GM18520 (cell line): ENCODE measurements around the gene TMEM63A.
"Not testable (repeated sequence)": the region's sequence is repeated elsewhere in the genome, so short reads cannot be mapped to it uniquely, and the experiment has no call there.

Experiments
- ATAC-seq: cut with Tn5 transposase; IDR thresholded peaks from one replicate; pipeline ENCODE4 v1.9.1; 2021; ENCODE audit not compliant: unreplicated experiment

Gene TMEM63A

GRCh38 chr1:225881959-225882693, at the start of gene TMEM63A:
TMEM63A (minus strand) TSS chr1:225882380; CDS start chr1:225877580, 4,800 bp downstream.
- ATAC-seq: peak; percentile 62

DNA sequence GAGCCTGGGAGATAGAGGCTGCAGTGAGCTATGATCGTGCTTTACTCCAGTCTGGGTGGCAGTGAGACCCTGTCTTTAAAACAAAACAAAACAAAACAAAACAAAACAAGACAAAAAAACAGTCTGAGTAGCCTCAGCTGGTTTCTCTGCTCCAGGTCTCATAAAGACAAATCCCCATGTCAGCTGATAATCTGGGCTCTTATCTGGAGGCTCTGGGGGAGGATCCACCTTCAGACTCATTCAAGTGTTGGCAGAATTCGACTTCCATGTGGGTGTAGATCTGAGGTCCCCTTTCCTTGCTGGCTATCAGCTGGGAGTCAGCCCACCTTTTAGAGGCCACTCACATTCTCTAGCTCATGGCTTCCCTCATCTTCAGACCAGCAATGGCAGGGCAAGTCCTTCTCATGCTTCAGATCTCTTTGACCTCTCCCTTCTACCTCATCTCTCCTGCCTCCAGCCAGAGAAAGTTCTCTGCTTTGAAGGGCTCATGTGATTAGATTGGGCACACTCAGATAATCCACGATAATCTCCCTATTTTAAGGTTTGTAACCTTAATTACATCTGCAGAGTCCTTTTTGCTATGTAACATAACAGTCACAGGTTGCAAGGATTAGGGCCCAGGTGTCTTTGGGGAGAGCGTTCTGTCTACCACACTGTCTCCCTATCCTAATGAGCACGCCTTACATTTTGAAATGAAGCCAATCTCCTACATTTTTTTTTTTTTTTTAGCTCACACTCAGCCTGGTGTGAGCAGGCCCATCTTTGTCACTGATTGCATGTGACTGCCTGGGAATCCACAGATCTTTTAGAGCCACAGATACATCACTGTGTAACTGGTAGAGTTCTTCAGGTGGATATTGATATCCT, 49.3 kb upstream of the TMEM63A start:
- no peak for ATAC-seq

DNA sequence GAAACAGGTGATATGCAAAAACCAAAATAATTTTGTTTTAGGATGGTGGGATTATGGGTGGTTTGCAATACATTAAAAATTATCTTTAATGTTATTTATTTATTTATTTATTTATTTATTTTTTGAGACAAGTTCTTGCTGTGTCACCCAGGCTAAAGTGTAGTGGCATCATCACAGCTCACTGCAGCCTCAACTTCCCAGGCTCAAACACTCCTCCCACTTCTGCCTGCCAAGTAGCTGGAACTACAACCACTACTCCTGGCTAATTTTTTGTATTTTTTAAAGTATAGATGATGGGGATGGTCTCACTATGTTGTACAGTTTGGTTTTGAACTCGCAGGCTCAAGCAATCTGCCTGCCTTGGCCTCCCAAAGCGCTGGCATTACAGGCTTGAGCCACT, 48.4 kb upstream of the TMEM63A start:
- no peak for ATAC-seq

DNA sequence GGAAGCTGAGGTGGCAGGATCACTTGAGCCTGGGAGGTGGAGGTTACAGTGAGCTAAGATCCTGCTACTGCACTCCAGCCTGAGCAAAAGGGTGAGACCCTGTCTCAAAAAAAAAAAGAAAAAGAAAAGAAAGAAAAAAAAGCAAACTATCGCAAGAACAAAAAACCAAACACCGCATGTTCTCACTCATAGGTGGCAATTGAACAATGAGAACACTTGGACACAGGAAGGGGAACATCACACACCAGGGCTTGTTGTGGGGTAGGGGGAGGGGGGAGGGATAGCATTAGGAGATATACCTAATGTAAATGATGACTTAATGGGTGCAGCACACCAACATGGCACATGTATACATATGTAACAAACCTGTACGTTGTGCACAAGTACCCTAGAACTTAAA, 47.3 kb upstream of the TMEM63A start:
- not testable (repeated sequence) for ATAC-seq

DNA sequence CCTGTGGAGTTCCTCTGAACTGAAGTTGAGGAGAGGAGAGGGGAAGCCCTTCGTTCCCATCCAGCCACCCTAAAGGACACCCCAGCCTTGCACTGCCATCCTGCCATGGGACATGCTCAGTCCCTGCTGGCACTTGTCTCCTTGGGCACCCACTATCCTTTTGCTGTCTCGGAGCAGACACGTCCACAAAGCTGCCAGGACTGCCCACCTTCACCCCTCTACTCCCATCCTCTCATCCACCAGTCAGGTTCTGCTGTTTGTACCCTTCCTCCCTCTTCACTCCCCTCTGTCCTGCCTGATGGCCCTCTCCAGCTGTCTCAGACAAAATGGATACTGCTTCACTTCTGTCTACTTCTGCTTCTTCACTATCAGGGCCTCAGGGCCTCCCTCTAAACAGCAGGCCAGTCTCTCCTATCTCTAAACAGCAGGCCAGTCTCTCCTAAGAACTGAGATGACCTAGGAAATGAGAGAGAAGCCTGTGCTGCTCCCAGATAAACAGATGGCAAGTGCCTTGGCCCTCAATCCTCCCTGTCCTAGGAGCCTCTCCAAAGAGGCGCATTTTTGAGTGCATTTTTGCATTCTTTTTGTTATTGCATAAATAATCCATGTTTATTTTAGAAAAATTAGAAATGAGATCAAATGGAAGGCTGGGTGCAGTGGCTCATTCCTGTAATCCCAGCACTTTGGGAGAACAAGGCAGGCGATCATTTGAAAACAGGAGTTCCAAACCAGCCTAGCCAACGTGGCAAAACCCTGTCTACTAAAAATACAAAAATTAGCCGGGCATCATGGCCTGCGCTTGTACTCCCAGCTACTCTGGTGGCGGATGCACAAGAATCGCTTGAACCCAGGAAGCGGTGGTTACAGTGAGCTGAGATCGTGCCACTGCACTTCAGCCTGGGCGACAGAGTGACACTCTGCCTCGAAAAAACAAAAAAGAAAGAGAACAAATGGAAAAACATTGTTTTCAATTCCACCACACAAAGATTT, 46.3 kb upstream of the TMEM63A start:
- no peak for ATAC-seq

- no peak for ATAC-seq
Observed at GRCh38 chr1:225926551-225927113, 44.5 kb upstream of the TMEM63A start.

DNA sequence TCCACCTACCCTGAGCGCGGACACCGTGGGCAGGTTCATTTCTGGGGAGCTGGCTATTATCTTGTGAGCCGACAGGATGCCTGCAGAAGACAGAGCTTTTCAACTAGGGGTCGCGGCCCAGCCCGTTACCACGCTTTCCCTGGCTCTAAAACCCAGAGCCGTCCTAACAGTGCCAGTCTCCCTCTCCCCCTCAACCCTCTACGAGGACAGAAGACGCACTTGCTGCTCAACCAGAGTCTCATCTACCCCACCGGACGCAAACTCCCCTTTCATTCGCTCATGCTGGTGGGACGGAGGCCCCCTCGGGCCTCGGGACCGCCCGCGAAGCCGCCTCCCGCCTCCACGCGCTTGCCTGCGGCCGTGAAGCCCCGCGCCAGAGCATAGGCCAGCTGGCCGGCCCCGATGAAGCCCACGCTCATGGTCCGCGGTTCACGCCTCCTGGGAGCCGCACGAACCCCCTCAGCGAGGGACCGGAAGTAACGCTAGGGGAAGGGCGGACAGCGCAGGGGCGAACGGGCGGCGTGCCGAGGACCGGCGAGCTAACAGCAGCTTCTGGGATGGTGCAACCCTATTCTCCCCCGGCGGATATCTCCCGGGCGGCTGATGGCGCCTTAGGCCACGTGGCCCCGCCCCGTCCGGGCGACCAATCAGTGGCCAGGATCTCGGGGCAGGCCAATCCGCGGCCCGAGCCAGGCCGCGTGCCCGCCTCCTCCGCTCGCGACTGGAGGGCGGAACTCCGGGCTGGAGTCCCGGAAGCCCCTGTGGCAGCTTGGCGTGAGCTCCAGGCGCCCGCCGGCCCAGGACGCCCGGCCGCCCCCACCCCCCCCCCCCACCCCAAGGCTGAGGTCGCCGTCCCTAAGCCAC, 41.7 kb upstream of the TMEM63A start, which contains the start of gene PYCR2:
Gene PYCR2 (minus strand): TSS at position 559 of the 864 bp plus-strand sequence. CDS start 140 bp downstream, at position 419.
- ATAC-seq: peak; percentile 97

- ATAC-seq: no peak
Observed at GRCh38 chr1:225923381-225923691, 41.2 kb upstream of the TMEM63A start.

- ATAC-seq: no peak
Observed at GRCh38 chr1:225921734-225922709, 39.8 kb upstream of the TMEM63A start.

DNA sequence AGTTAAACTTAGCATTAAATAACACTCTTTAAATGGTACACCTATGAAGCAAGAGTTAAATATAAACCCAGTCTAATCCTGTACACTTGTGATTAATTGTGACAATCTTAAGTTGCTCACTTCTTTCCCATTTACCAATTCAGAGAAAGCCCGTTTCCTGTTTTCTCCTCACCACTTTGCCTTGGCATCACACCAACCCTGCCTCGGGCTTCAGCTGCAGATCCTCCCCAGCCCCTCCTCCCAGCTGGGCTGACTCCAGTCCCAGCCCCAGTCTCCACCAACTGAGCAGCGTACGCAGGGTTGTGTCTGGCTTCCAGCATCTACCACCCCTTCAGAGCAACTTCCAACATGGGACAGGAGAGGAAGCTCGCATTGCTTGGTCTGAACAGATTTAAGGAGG, 37.7 kb upstream of the TMEM63A start:
- no peak for ATAC-seq

DNA sequence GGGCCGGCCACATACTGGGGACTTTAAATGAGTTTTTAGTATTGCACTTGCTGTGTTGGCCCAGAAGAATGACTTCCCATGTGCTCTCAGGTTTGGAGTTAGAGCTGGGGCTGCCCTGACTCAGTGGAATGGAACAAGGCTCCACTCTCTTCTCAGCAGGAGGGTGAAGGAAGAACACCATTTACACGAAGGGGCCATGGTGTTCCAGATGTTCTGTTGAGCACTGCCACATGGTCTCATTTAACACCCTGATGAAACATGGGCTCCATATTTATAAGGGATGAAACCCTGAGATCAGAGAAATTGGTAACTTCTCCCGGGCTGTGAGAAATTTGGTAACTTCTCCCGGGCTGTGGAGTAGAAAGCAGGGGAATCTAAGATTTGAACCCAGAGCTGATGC, 36.1 kb upstream of the TMEM63A start:
- ATAC-seq: no peak

- ATAC-seq: no peak
Observed at GRCh38 chr1:225917536-225917935, 35.4 kb upstream of the TMEM63A start.

- ATAC-seq: no peak
Observed at GRCh38 chr1:225917101-225917500, 34.9 kb upstream of the TMEM63A start.

- no peak for ATAC-seq
Observed at GRCh38 chr1:225915538-225915991, 33.4 kb upstream of the TMEM63A start.

GRCh38 chr1:225914947-225915346, 32.8 kb upstream of the TMEM63A start:
- ATAC-seq: no peak

DNA sequence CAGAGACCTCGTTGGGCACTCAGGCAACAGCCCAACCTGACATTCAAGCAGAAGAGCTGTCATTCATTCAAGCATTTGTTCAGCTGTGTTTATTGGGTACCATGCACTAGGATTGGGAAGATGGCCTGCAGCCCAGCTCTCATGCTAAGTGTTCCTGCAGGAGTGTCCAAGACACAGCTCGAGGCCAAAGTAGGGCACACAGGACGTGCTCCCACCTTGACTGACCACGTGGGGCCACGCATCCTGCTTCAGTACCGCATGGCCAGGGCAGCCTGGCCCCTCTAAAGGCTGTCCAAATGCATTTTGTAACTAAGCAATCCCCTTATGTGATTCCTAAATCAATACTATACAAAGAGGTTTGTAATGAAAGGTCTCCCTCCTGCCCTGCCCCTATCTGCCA, 32.2 kb upstream of the TMEM63A start:
- no peak for ATAC-seq

DNA sequence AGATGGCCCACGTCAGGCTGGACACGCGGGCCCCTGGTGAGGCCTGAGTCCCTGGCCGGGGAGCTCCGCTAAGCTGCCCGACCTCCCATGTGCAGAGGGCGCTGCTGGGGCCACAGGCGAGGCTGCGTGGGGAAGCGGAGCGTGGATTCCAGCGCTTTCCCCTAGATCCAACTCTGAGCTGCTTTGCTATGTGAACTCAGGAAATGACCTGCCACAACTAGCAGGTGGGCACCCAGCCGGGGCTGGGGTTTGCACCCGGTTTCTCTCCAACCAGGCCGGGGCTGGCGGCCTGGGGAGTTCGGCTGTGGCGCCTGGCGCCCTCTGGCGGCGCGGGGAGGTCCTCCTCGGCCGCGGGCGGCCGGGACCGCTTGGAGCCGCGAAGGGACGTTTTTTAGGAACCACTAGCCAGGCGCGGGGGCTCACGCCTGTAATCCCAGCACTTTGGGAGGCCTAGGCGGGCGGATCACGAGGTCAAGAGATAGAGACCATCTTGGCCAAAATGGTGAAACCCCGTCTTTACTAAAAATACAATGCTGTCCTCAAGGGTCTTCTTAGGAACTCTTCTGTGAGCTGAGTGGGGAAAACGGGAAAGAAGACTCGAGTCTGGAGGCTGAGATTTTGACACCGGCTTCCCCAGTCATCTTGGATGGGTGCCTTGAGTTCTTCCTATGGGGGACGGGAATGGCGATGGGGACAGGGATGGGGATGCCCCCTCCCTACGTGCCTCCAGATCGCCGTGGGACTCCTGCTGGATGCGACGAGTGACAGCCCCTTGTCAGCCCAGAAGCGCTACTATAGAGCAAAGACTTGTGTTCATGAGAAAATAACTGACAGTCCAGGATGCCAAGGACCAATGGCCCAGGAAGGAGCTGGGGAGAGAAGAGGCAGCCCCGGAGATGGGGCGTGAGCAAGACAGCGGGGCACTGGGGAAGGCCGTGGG, 29.3 kb upstream of the TMEM63A start:
- no peak for ATAC-seq
